NCI-H2107 treated with DMSO at 0.1 percent for 48 hours (cell line): Measurements from ENCODE around the gene HIVEP3.

Source experiments
- DNase-seq: peaks from one replicate; lab custom pipeline; 2025; ENCODE audit not compliant: unreplicated experiment; lab: John Stamatoyannopoulos, UW

HIVEP3 gene

DNA sequence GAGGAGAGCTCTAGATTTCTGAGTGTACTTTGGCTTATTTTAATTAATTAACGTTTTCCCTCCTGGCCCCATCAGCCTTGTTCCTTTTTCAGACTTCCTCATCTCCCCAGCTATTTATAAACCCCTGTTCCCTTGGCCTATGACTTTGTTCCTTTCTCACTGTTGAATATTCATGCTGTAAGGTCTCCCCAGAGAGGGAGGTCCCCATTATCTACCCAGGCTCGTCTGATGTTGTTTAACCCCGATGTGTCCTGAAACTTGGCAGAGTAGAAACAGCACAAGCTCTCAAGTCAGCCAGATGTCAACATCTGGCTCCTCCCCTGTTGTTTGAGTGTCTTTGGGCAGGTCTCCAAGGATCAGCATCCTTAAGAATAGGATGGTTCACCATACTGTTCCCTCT, 153.6 kb downstream of the HIVEP3 start:
- DNase-seq: no peak

GRCh38 chr1:41764656-41765055, 154.1 kb downstream of the HIVEP3 start:
- DNase-seq: no peak

DNA sequence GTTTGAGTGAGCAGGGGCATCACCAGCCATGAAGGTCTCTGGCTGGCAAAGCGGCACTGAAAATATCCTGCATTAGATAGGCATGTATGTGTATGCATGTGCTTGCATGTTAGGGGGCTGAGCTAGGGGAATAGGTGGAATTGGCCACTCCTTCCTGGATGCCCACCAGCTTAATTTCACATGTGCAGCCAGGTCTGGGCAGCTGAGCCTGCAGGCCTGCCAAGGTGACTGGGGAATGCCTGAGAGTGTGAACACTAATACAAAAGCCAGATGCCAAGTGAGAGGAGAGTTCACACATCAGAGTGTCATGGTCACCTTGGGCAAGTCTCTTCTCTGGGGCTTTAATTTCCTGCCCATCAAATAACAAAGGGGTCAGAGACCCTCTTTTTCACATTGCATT, 155.9 kb downstream of the HIVEP3 start:
- no peak for DNase-seq

- no peak for DNase-seq
Measured at GRCh38 chr1:41762251-41762650, 156.5 kb downstream of the HIVEP3 start.

DNA sequence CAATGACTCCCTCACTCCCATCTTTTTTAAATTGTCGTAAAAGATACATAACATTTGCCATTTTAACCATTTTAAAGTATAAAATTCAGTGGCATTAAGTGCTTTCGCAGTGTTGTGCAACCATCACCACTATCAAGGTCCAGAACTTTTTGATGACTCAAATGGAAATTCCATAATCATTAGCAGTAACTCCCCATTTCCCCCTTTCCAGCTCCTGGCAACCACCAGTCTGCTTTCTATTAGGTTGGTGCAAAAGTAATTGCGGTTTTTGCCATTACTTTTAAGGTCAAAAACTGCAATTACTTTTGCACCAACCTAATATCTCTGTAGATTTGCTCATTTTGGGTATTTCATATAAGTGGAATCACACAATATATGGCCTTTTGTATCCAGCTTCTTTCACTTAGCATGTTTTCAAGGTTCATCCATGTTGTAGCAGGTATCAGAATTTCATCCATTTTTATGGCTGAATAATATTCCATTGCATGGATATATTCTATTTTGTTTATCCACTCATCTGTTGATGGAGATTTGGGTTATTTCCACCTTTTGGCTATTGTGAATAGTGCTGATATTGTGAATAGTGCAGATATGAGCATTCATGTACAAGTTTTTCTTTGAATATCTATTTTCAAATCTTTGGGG, 159.7 kb downstream of the HIVEP3 start:
- no peak for DNase-seq

DNA sequence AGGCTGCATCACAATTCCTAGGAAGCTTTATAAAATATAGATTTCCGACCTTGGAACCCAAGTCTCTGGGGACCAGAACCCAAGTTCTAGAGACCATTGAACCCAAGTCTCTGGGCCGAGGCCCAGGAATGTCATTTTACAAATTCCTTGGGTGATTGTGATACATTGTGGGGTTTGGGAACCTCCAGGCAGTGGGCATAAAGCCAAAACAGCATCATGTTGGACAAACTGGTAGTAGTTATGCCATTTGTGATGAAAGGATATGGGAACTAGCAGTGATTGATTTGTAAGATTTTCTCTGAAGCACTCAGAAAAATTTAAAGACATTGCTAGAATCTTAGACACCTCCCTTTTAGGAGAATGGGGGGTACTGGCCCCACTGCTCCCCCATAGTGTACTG, 160.2 kb downstream of the HIVEP3 start:
- no peak for DNase-seq

- no peak for DNase-seq
Measured at GRCh38 chr1:41754540-41754939, 164.2 kb downstream of the HIVEP3 start.

- DNase-seq: no peak
Measured at GRCh38 chr1:41752514-41753170, 166.1 kb downstream of the HIVEP3 start.

DNA sequence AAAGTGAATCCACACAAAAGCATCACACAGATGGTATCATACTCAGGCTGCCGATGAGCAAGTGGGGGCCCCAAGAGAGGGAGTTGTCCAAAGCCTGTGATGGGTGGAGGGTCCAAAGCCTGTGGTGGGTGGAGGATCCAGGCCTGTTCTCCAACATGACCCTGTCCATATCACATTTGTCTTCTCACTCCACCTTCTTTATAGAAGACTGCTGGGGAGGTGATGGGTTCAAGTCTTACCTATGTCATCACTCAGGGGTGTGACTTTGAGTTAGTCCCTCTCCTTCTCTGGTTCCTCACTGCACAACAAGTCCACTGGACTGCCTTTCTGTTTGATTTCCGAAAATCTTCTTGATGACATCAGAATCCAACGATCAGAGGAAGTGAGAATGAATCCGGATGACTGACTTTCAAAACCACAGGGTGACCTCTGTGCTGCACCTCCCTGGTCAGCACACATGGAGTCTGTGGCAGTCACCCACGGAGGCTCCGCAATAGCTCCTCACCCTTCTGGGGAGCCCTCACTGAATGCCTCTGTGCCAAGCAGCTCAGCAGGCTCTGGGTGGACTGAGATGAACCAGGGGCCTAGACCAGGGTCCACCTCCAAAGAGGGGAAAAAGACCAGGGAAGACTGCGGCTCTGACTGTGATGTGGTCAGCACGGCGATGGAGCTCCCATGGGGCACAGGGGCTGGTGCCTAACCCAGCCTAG, 166.8 kb downstream of the HIVEP3 start:
- DNase-seq: no peak

GRCh38 chr1:41749991-41750745, 168.6 kb downstream of the HIVEP3 start:
- DNase-seq: no peak

DNA sequence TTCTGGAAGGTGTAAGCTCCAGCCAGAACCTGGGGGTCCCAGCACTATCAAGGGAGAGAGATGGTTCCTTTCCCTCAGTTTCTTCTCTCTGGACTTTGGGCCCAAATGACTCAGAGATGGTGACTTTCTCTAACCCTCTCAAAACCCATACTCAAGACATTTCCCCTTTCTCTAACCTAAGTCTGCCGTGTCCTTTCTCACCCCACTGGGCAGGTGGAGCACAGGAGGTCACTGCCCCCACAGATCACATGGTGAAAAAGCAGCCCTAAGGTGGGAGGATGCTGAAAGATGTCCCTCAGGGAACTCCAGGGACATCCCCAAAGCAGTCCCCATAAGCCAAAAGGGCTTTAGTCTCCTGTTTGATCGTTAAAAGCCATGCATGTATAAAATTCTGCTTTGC, 173.7 kb downstream of the HIVEP3 start:
- DNase-seq: no peak

- no peak for DNase-seq
Measured at GRCh38 chr1:41743366-41743765, 175.4 kb downstream of the HIVEP3 start.

DNA sequence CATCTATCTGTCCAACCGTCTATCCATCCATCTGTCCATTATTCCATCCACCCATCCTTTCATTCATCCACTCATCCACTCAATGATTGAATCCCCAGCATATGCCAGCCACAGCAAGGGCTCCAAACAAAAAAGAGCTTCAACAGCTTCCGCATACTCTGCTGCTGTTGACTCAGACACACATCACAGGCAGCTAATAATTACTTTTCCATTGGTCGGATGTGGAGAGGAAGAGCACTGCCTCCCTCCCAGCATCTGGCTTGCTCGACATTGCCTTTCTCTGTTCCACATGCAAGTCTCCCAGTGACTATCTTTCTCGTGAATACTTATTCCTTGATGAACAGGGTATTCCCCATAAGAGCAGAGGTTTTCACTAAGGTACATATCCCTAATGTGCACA, 176.5 kb downstream of the HIVEP3 start:
- DNase-seq: peak; percentile 8

DNA sequence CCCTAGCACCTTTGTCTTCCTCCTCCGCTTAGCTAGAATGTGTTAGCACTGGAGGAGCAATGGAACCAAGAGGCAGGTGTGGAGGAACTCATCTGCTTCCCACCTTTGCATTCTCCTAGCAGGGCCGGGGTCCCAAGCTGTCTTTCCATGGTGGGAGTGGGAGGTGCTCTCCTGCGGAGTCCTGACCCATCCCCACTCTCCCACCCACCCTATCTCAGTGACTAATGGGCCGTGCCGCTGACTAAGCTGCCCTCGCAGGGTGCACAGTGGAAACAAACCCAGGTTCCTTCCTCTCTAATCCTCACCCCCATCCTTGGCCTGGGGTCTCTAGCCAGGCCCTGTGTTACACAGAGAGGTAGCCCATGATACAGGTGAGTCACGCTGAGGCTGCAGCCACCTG, 177.5 kb downstream of the HIVEP3 start:
- DNase-seq: no peak

DNA sequence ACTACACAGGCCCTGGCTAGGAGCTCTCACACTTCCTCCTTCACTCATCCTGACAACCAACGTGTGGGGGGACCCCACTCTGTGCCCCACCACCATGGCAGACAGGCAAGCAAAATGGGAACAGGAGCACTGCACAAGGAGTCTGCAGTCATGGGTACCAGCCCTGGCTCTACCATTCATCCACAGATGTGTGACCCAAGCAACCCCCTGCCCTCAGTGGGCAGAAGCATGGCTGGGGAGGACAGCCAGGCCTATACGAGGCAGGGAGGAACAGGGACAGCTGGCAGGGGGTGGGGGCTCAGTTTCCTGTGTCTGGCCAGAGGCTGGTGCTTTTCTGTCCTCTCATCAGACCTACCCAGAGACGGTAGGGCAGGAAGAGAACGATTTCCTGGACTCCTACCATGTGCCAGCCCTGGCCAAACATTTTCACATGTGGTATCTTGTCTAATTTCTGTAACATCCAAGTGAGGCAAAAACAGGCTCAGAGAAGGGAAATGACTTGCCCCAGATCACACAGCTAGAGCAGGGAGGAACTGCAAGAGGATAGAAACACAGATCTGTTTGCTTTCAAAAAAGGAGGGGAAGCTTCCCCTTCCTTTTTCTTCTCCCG, 178.0 kb downstream of the HIVEP3 start:
- no peak for DNase-seq

DNA sequence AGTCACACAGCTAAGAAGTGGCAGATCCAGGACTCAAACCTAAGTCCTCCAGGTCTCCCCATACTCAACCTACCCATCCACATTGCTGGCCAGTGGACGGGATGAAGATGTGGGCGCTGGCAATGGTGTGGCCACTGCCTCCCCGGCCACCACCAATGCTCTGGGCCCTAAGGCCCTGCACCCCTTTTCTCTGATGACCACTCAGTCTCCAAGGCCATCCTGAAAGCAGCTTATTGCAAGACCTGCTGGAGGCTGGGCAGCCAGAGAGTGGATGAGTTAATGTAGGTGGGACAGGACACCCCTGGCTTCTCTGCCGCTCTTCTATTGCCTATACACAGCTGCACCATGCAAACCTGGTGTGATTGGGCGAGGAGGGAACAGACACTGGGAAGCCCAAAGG, 178.7 kb downstream of the HIVEP3 start:
- no peak for DNase-seq

DNA sequence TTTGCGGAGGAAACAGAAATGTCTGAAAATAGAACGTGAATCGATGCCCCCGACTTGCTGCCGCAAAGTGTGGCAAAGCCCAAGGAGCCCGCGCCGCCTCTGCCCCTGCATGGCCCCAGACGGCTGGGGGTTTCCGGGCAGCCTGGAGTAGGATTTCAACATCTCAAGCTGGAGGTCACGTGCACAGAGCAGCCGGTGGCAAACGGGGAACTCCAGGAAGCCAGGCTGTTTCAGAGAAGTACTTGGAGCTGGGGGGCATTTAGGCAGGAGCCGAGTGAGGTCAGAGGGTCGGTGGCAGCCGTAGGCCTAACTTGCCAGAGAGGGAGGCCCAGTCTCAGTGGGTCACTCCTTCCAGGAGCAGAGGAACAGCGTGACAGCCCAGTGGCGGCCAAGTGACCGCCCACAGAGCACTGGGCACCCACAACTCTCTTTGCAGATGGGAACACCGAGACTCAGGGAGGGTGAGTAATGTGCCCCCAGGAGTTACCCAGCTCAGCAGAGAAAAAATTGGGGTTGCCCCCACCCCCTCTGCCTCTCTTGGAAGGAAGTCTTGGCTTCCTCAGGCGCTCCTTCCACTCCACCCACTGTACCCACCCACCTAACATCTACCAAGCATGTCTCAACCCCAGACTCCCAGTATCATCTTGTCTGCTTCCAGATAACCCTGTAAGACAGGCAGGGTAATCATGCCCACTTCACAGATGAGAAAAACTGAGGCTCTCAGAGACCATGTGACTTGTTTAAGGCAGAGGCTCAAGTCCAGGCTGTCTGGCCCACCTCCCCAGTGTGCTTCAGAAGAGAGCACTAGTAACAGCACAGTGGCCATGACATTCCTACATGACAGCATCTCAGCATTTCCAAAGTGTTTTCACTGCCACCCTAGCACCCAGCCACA, 179.4 kb downstream of the HIVEP3 start:
- DNase-seq: peak; percentile 40

GRCh38 chr1:41738475-41738874, 180.2 kb downstream of the HIVEP3 start:
- no peak for DNase-seq

DNA sequence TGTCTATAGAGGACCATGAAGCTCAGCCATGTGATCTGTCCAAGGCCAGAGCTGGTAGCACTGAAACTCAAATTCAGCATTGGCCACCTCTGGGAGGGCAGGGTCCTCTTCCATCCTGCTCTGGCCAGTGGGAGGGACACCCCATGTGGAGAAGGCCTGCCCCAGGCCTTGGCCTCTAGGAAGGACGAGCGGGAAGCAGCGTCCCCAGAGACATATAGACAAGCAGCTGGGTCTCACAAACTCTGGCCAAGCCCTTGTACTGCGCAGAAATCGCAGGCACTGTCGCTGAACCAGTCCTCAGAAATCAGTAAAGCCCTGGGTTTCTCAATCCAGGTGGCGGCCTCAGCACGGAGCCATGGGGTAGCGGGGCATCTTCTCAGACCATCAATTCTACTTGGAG, 180.7 kb downstream of the HIVEP3 start:
- DNase-seq: no peak

DNA sequence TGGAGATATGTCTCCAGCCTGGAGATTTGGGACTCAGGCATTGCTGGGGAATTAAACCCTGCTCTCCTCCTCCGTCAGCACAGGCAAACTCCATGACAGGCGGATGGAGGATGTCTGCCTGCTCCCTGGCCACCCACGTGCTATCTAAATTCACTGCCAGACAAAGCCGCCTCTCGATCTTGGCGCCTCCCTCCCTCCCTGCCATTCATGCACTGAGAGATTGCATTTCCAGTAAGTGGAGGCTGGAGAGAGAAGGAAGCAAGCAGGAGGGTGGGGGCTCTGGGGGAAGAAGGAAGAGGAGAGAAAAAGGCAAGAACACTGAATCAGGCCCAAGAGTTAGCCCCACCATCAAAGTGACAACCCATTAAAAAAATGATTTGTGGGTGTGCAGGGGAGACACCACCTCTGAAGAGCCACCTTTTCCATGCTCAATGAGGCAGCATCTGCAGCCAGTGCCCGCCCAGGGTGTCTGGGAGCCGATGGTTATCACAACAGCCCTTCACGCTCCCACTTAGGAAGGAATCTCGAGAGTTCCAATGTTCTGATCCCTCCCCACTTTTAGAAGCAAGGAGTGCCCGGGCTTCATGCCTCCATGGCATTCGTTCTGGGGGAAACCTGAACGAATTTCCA, 183.0 kb downstream of the HIVEP3 start:
- DNase-seq: peak; percentile 87
